ENCODE results near the gene ASB5. TPM values are rescaled to one million over a fixed set of nuclear protein-coding genes. Genes with fewer than 3 reads are reported as not detected.

The ASB5 gene
- total and polyA plus RNA-seq, 10 of the 15 experiments (the other 5 are each of a cell fraction or from before 2014, with no cell fraction given) = not detected

GRCh38 chr4:176261481-176261880 lies 7.5 kb downstream of the ASB5 start:
- H3K4me1 ChIP-seq (ENCODE audit: control insufficient read depth, insufficient read depth, low read length) = no peaks in the 10 kb centered on the region
- H2AFZ ChIP-seq (ENCODE audit: control insufficient read depth, low read depth, low read length) = no peak overlapping the region
- H3K9ac ChIP-seq (ENCODE audit: control insufficient read depth, insufficient read depth, low read length) = no peak overlapping the region
- H4K20me1 ChIP-seq (ENCODE audit: control insufficient read depth, insufficient read depth) = no peaks in the 10 kb centered on the region
- no peaks in the 10 kb centered on the region for H3K9me3 ChIP-seq (replicated peaks; ENCODE audit: control insufficient read depth, insufficient read depth, low read length)
- WGBS (ENCODE audit: insufficient coverage, insufficient replicate concordance, low lambda C conversion rate, missing lambda C conversion rate) = 62% methylated on average over 3 of the region's 3 CpGs
- no peak overlapping the region for H3K4me3 ChIP-seq
- H3K4me2 ChIP-seq (ENCODE audit: control insufficient read depth, insufficient read depth) = no peak overlapping the region
- in situ Hi-C loops (cut with MboI) (no loop called here), intact Hi-C loops (cut with micrococcal nuclease; ENCODE audit: unreplicated experiment) (no loop called here)
- no peak overlapping the region for H3K27ac ChIP-seq (ENCODE audit: control insufficient read depth, insufficient read depth)
- BruUV-seq (replicated peaks) = no TSS peak
- H3K27me3 ChIP-seq (replicated peaks in 1 of 2; ENCODE audit: control insufficient read depth in 2 of 2, insufficient read depth in 2 of 2, low read length in 1 of 2) = no peaks in the 10 kb centered on the region
- ATAC-seq (no peak), DNase-seq (ENCODE audit: low read depth, low spot score) (no peak), FAIRE-seq (no peak)
- RAD21 ChIA-PET (ENCODE audit: unreplicated experiment) = no interaction called here
- H3K79me2 ChIP-seq (ENCODE audit: control insufficient read depth, insufficient read depth, low read length) = no peaks in the 10 kb centered on the region
- H3K36me3 ChIP-seq (ENCODE audit: control insufficient read depth in 2 of 2, insufficient read depth in 2 of 2, low read length in 1 of 2) = no peaks in the 10 kb centered on the region
- no peak for TF ChIP-seq ZNF622 (IDR thresholded peaks at IDR 0.05)
- SMC1A ChIA-PET (ENCODE audit: uncharacterized antibody, unreplicated experiment) = interaction anchor here (0.6 to 0.7 kb wide), 2 partner anchors 23 to 64 kb away, joined by 3 read pairs; no protein-coding TSS in a partner anchor
- CTCF ChIA-PET = interaction anchor here (1.2 kb wide), 1 partner anchor 12 kb away, joined by 3 read pairs; no protein-coding TSS in a partner anchor
- POLR2A ChIA-PET = no interaction called here

GRCh38 chr4:176261018-176261417 lies 8.0 kb downstream of the ASB5 start:
- WGBS (ENCODE audit: insufficient coverage, insufficient replicate concordance, low lambda C conversion rate, missing lambda C conversion rate) = 98% methylated on average over 3 of the region's 3 CpGs
- H3K9me3 ChIP-seq (replicated peaks; ENCODE audit: control insufficient read depth, insufficient read depth, low read length) = no peaks in the 10 kb centered on the region
- ChIA-PET RAD21 (ENCODE audit: unreplicated experiment) (no interaction called here), POLR2A (no interaction called here), SMC1A (ENCODE audit: uncharacterized antibody, unreplicated experiment) (interaction anchor here (0.7 kb wide), 1 partner anchor 23 kb away, joined by 3 read pairs; no protein-coding TSS in a partner anchor), CTCF (interaction anchor here (1.2 kb wide), 1 partner anchor 13 kb away, joined by 3 read pairs; no protein-coding TSS in a partner anchor)
- intact Hi-C loops (cut with micrococcal nuclease; ENCODE audit: unreplicated experiment) (no loop called here), in situ Hi-C loops (cut with MboI) (no loop called here)
- H3K9ac ChIP-seq (ENCODE audit: control insufficient read depth, insufficient read depth, low read length) = no peak overlapping the region
- H3K27me3 ChIP-seq (replicated peaks in 1 of 2; ENCODE audit: control insufficient read depth in 2 of 2, insufficient read depth in 2 of 2, low read length in 1 of 2) = no peaks in the 10 kb centered on the region
- no peak for FAIRE-seq
- no peaks in the 10 kb centered on the region for H3K4me1 ChIP-seq (ENCODE audit: control insufficient read depth, insufficient read depth, low read length)
- no peak for ATAC-seq
- no peaks in the 10 kb centered on the region for H4K20me1 ChIP-seq (ENCODE audit: control insufficient read depth, insufficient read depth)
- no peaks in the 10 kb centered on the region for H3K79me2 ChIP-seq (ENCODE audit: control insufficient read depth, insufficient read depth, low read length)
- H3K27ac ChIP-seq (ENCODE audit: control insufficient read depth, insufficient read depth) = no peak overlapping the region
- no peak for DNase-seq (ENCODE audit: low read depth, low spot score)
- no TSS peak for BruUV-seq (replicated peaks)
- H3K4me3 ChIP-seq = no peak overlapping the region
- no peak overlapping the region for H2AFZ ChIP-seq (ENCODE audit: control insufficient read depth, low read depth, low read length)
- no peaks in the 10 kb centered on the region for H3K36me3 ChIP-seq (ENCODE audit: control insufficient read depth in 2 of 2, insufficient read depth in 2 of 2, low read length in 1 of 2)
- H3K4me2 ChIP-seq (ENCODE audit: control insufficient read depth, insufficient read depth) = no peak overlapping the region
- TF ChIP-seq RELA (IDR thresholded peaks at IDR 0.05; ENCODE audit: borderline replicate concordance, partially characterized antibody) (no peak), IKZF2 (IDR thresholded peaks at IDR 0.05) (no peak), SUPT20H (IDR thresholded peaks at IDR 0.05; ENCODE audit: borderline replicate concordance, control insufficient read depth, low read depth, low read length) (no peak), ZBTB40 (IDR thresholded peaks at IDR 0.05; ENCODE audit: borderline replicate concordance) (no peak), SREBF2 (IDR thresholded peaks at IDR 0.05; ENCODE audit: low read length) (no peak), ZZZ3 (IDR thresholded peaks at IDR 0.05; ENCODE audit: control insufficient read depth, insufficient read length, low read depth) (no peak), DPF2 (IDR thresholded peaks at IDR 0.05) (no peak), EP300 (IDR thresholded peaks at IDR 0.05; ENCODE audit: borderline replicate concordance in 1 of 2, control insufficient read depth in 1 of 2, low read depth in 2 of 2, low read length in 2 of 2) (no peak), BRCA1 (IDR thresholded peaks at IDR 0.05; ENCODE audit: low read depth, low read length) (no peak), PAX8 (IDR thresholded peaks at IDR 0.05) (no peak), FOXM1 (IDR thresholded peaks at IDR 0.05; ENCODE audit: low read depth, low read length) (no peak), RELB (IDR thresholded peaks at IDR 0.05; ENCODE audit: low read depth) (no peak), POLR2A (IDR thresholded peaks at IDR 0.05; ENCODE audit: low read depth, low read length) (no peak)
